Breast epithelium (tissue), 3 donors: ENCODE measurements around the gene PYROXD2.

Experiments
- POLR2A ChIP-seq: fragments of 450-650 bp; IDR thresholded peaks from one replicate; pipeline ENCODE4 v1.6.1; 2016; ENCODE audit warnings: antibody characterized with exemption, mild to moderate bottlenecking, moderate library complexity
- POLR2AphosphoS5 ChIP-seq, 3 donors: sonication (generic); formaldehyde crosslinking; IDR thresholded peaks; one replicate each; pipeline ENCODE4 v1.6.1; 2017; ENCODE audit warnings: antibody characterized with exemption in 3 of 3
- TF ChIP-seq, protein P1 (sequence below), 3 donors: fragments of 450-650 bp; IDR thresholded peaks; one replicate each; pipeline ENCODE4 v1.5.1; 2016 to 2017; ENCODE audit warnings: antibody characterized with exemption in 3 of 3, mild to moderate bottlenecking in 3 of 3, moderate library complexity in 3 of 3

GRCh38 chr10:98364432-98365102, 50.4 kb downstream of the PYROXD2 start:
- TF ChIP-seq, protein P1, sequence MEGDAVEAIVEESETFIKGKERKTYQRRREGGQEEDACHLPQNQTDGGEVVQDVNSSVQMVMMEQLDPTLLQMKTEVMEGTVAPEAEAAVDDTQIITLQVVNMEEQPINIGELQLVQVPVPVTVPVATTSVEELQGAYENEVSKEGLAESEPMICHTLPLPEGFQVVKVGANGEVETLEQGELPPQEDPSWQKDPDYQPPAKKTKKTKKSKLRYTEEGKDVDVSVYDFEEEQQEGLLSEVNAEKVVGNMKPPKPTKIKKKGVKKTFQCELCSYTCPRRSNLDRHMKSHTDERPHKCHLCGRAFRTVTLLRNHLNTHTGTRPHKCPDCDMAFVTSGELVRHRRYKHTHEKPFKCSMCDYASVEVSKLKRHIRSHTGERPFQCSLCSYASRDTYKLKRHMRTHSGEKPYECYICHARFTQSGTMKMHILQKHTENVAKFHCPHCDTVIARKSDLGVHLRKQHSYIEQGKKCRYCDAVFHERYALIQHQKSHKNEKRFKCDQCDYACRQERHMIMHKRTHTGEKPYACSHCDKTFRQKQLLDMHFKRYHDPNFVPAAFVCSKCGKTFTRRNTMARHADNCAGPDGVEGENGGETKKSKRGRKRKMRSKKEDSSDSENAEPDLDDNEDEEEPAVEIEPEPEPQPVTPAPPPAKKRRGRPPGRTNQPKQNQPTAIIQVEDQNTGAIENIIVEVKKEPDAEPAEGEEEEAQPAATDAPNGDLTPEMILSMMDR (IDR thresholded peaks at IDR 0.05): no peak
- TF ChIP-seq POLR2AphosphoS5 (IDR thresholded peaks at IDR 0.05): no peak
- no peak for TF ChIP-seq POLR2A
